ENCODE data around the gene KIAA1328.

The KIAA1328 gene

DNA sequence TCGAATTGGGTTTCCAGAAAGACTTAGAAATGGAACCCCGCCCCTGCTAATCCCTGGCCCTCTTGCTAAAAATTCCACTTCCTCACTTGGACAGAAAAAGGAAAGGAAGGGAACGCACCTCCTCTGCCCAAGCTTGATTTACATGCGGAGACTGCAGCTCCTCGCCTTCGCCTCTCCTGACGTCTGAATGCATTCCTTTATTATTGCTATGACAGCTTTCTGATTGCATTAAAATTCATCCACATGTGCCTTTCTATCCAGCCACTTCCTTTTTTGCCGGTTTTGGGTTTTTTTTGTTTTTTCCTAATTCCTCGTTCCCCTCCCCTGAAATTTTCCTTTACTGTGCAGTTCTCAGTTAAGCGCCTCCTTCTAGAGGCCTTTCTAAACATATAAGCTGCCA is 448.9 kb downstream of the KIAA1328 start:
- DNase-seq (ENCODE audit: low read depth in 3 of 3): no peak
